Loucy (cell line): ENCODE results near the gene PPARA.

Experiments used
- H2AFZ ChIP-seq: fragments of 200-600 bp; sonication (generic); 2 replicates; pipeline ENCODE4 v1.6.0; 2016; ENCODE audit warnings: antibody characterized with exemption, mild to moderate bottlenecking, low read length, moderate library complexity
- H3F3A ChIP-seq: fragments of 200-600 bp; 2 replicates; pipeline ENCODE4 v1.6.0; 2016; ENCODE audit warnings: antibody characterized with exemption, low read depth, mild to moderate bottlenecking
- H3K27me3 ChIP-seq: fragments of 200-600 bp; sonication (generic); 2 replicates; pipeline ENCODE4 v1.6.1; 2014; ENCODE audit warnings: low read length, mild to moderate bottlenecking; ENCODE audit not compliant: insufficient read depth, poor library complexity, severe bottlenecking
- H3K36me3 ChIP-seq: fragments of 200-600 bp; sonication (generic); 2 replicates; pipeline ENCODE4 v1.6.1; 2016; ENCODE audit warnings: low read length; ENCODE audit not compliant: insufficient read depth
- H3K4me1 ChIP-seq: fragments of 200-600 bp; sonication (generic); 2 replicates; pipeline ENCODE4 v1.5.1; 2014; ENCODE audit warnings: low read length, mild to moderate bottlenecking; ENCODE audit not compliant: insufficient read depth, poor library complexity, severe bottlenecking
- H3K4me2 ChIP-seq: fragments of 200-600 bp; sonication (generic); 2 replicates; pipeline ENCODE4 v1.6.0; 2014; ENCODE audit warnings: antibody characterized with exemption, low read length, low read depth, mild to moderate bottlenecking; ENCODE audit not compliant: poor library complexity, severe bottlenecking
- H3K4me3 ChIP-seq: fragments of 200-600 bp; sonication (generic); 2 replicates; pipeline ENCODE4 v1.5.1; 2014; ENCODE audit warnings: low read length, mild to moderate bottlenecking, mixed read lengths; ENCODE audit not compliant: poor library complexity, severe bottlenecking
- H3K79me2 ChIP-seq: fragments of 200-600 bp; sonication (generic); 2 replicates; pipeline ENCODE4 v1.6.1; 2014; ENCODE audit warnings: low read length; ENCODE audit not compliant: insufficient read depth
- H3K9ac ChIP-seq: fragments of 200-600 bp; sonication (generic); 2 replicates; pipeline ENCODE4 v1.6.0; 2014; ENCODE audit warnings: mild to moderate bottlenecking, low read depth, low read length, moderate library complexity; ENCODE audit not compliant: poor library complexity, severe bottlenecking
- H3K9me2 ChIP-seq: fragments of 200-600 bp; sonication (generic); replicated peaks from 2 replicates; pipeline ENCODE4 v1.6.1; 2016; ENCODE audit warnings: low read depth, low read length, mixed read lengths
- H3K9me3 ChIP-seq: fragments of 200-600 bp; sonication (generic); 2 replicates; pipeline ENCODE4 v1.6.1; 2014; ENCODE audit warnings: mild to moderate bottlenecking, antibody characterized with exemption, low read length, low read depth; ENCODE audit not compliant: insufficient read depth
- H4K20me1 ChIP-seq: fragments of 200-600 bp; sonication (generic); 2 replicates; pipeline ENCODE4 v1.6.0; 2014; ENCODE audit warnings: antibody characterized with exemption, low read length, mild to moderate bottlenecking; ENCODE audit not compliant: insufficient read depth, poor library complexity, severe bottlenecking
- EZH2phosphoT487 ChIP-seq: fragments of 200-600 bp; IDR thresholded peaks from 2 replicates; pipeline ENCODE4 v1.6.1; 2018; ENCODE audit warnings: antibody characterized with exemption, mild to moderate bottlenecking, moderate library complexity, borderline replicate concordance
- TF ChIP-seq, protein P1 (sequence below): fragments of 200-600 bp; sonication (generic); conservative IDR thresholded peaks from 2 replicates; pipeline ENCODE4 v1.5.1; 2014; ENCODE audit warnings: mild to moderate bottlenecking, antibody characterized with exemption, low read length

PPARA gene

DNA sequence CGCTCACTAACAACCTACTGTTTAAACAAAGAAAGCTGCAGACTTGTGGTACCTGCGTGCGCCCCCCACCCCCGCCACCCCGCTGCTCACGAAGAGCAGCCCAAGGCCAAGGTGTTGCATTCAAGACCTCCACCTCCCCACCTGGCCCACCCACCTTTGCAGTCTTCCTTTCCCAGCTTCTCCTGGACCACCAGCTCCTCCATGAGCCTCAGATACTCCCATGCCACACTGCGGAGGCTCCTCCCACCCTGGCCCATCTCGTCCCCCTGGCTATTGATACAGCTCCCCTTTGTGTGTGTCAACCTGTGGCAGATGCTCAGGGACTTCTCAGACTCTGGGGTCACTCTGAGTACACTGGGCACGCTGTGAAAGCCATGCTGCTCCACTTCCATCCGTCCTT is 95.9 kb downstream of the PPARA start:
- Histone ChIP-seq H2AFZ (no peak overlapping the region), H3F3A (peaks cover 3% of the 10 kb centered on the region; the same call in 1 of the 2 replicates), H3K4me1 (peaks cover 67% of the 10 kb centered on the region), H3K36me3 (no peaks in the 10 kb centered on the region), H3K9me2 (no peaks in the 10 kb centered on the region), H3K27me3 (no peaks in the 10 kb centered on the region), H3K9ac (peak overlapping the region; percentile 42), H3K4me2 (peak overlapping the region; percentile 85), H3K79me2 (peaks cover 70% of the 10 kb centered on the region), H4K20me1 (no peaks in the 10 kb centered on the region), H3K4me3 (peak overlapping the region; percentile 23), H3K9me3 (no peaks in the 10 kb centered on the region)
- TF ChIP-seq, protein P1, sequence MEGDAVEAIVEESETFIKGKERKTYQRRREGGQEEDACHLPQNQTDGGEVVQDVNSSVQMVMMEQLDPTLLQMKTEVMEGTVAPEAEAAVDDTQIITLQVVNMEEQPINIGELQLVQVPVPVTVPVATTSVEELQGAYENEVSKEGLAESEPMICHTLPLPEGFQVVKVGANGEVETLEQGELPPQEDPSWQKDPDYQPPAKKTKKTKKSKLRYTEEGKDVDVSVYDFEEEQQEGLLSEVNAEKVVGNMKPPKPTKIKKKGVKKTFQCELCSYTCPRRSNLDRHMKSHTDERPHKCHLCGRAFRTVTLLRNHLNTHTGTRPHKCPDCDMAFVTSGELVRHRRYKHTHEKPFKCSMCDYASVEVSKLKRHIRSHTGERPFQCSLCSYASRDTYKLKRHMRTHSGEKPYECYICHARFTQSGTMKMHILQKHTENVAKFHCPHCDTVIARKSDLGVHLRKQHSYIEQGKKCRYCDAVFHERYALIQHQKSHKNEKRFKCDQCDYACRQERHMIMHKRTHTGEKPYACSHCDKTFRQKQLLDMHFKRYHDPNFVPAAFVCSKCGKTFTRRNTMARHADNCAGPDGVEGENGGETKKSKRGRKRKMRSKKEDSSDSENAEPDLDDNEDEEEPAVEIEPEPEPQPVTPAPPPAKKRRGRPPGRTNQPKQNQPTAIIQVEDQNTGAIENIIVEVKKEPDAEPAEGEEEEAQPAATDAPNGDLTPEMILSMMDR: no peak
- no peak for TF ChIP-seq EZH2phosphoT487

DNA sequence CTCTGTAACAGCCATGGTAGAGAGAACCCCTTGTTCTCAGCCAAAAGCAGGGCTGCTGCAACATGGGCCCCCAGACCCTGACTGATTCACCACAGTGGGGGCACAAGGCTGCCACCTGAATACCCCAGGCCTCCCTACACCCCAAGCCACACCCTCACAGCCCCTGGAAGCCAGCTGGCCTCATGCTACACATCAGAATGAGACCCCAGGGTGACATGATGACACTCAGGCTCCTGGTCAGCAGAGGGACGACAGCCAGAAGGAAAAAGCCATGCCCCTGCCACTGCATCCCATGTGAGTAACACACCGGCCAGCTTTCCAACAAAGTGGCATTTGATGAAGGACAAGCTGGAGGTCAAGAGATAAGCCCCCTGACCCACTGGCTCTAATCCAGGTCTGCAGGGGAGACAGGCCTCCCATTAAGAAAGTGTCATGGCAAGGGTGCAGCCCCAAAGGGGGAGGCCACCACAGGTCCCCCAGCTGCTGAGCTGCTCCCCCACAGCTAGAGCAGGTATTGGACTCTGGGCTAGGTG is 97.2 kb downstream of the PPARA start:
- H3K4me2 ChIP-seq: peak overlapping the region; percentile 85
- no peak overlapping the region for H2AFZ ChIP-seq
- H3K27me3 ChIP-seq: no peaks in the 10 kb centered on the region
- no peaks in the 10 kb centered on the region for H3K36me3 ChIP-seq
- H3K9me2 ChIP-seq: no peaks in the 10 kb centered on the region
- TF ChIP-seq, protein P1: no peak
- TF ChIP-seq EZH2phosphoT487: no peak
- no peaks in the 10 kb centered on the region for H3K9me3 ChIP-seq
- H4K20me1 ChIP-seq: no peaks in the 10 kb centered on the region
- peaks cover 83% of the 10 kb centered on the region for H3K79me2 ChIP-seq
- no peak overlapping the region for H3K4me3 ChIP-seq
- peak overlapping the region; percentile 95 for H3K9ac ChIP-seq
- H3K4me1 ChIP-seq: peaks cover 64% of the 10 kb centered on the region
- H3F3A ChIP-seq: no peaks in the 10 kb centered on the region

DNA sequence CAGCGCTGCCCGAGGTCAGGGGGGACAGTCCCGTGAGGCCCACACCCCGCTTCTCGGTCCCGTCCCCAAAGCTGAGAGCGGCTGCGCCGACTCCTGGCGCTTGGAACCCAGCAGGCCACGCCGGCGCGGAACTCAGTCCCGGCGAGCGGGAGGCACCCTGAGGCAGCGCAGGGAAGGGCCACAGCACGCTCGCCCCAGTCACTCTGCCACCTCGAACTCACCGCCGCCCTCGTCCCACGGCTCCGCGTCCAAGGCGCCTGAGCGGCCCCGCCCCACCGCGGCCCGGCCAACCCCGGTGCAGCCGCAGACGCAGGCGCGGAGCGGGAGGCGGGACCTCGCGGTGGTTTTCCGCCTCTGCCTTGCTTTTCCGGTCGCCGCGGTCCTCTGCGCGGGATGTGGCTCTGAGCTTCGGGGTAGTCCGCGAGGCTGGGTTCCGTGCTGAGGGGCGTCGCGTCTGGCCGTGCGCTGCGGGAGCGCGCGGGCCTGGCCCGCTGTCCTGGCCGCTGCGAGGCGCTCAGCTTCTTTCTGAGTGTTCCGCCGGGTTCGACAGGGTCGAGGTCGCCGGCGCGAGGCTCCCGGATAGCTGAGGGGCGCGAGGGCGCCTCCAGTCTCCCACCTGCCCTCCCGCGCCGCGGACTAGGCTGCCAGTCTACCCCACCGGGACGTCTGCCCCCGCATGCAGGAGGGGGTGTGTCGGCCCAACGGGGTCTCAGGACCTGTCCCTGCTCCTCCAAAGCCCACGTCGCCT is 99.9 kb downstream of the PPARA start, which contains the start of gene CDPF1:
CDPF1 (minus strand) TSS at position 259 of the 748 bp plus-strand sequence. CDS start 2,009 bp downstream, outside the sequence.
- TF ChIP-seq, protein P1: peak; percentile 17; the same call in 1 of the 2 replicates
- no peak for TF ChIP-seq EZH2phosphoT487
- H3F3A ChIP-seq: no peaks in the 10 kb centered on the region
- no peak within 1 kb of the TSS for H2AFZ ChIP-seq

More for the DNA sequence above, 99.9 kb downstream of the PPARA start, which contains the start of gene CDPF1:
- Histone ChIP-seq H3K9me3 (no peaks in the 10 kb centered on the region), H3K4me1 (peaks cover 72% of the 10 kb centered on the region), H3K9ac (peak within 1 kb of the TSS; percentile 95), H3K4me3 (peak within 1 kb of the TSS; percentile 84), H3K9me2 (no peaks in the 10 kb centered on the region), H4K20me1 (no peaks in the 10 kb centered on the region), H3K36me3 (no peaks in the 10 kb centered on the region), H3K4me2 (peak within 1 kb of the TSS; percentile 86), H3K79me2 (peaks cover 75% of the 10 kb centered on the region), H3K27me3 (no peaks in the 10 kb centered on the region)
